Nephron (organoid): ENCODE data around the gene ARHGAP27.

ENCODE experiments used
- H3K27ac Mint-ChIP-seq, 3 experiments: 2 replicates each; pipeline ENCODE4 v1.8.0; 2020; ENCODE audit warnings: mixed read lengths in 3 of 3, mild to moderate bottlenecking in 2 of 3, moderate library complexity in 1 of 3
- H3K27me3 Mint-ChIP-seq: 2 replicates; pipeline ENCODE4 v1.8.0; 2021; ENCODE audit warnings: low read depth, mild to moderate bottlenecking, moderate library complexity, mixed read lengths
- H3K36me3 Mint-ChIP-seq: 2 replicates; pipeline ENCODE4 v1.8.0; 2020; ENCODE audit warnings: low read depth, mixed read lengths
- H3K4me1 Mint-ChIP-seq: 2 replicates; pipeline ENCODE4 v1.8.0; 2020; ENCODE audit warnings: mixed read lengths
- H3K4me3 Mint-ChIP-seq, 3 experiments: 2 replicates each; pipeline ENCODE4 v1.8.0; 2020; ENCODE audit warnings: mild to moderate bottlenecking in 3 of 3, mixed read lengths in 3 of 3, moderate library complexity in 2 of 3
- H3K9me3 Mint-ChIP-seq: 2 replicates; pipeline ENCODE4 v1.8.0; 2020; ENCODE audit warnings: mixed read lengths
- CTCF ChIP-seq, 3 experiments: fragments of 200-600 bp; sonication (generic); IDR thresholded peaks; one replicate each; pipeline ENCODE4 v1.5.0; 2021; ENCODE audit warnings: antibody characterized with exemption in 3 of 3; ENCODE audit not compliant: unreplicated experiment in 3 of 3

ARHGAP27 gene

GRCh38 chr17:45430738-45431530 lies 1.7 kb downstream of the ARHGAP27 start:
- H3K27ac Mint-ChIP-seq, result no peak overlapping the region
- no peak for TF ChIP-seq CTCF (IDR thresholded peaks at IDR 0.05; ENCODE audit: unreplicated experiment in 3 of 3)
- H3K36me3 Mint-ChIP-seq, result peaks cover 8% of the 10 kb centered on the region
- peaks cover 95% of the 10 kb centered on the region for H3K27me3 Mint-ChIP-seq
- H3K9me3 Mint-ChIP-seq, result no peaks in the 10 kb centered on the region
- peak overlapping the region; percentile 65 to 78 (median 77) for H3K4me3 Mint-ChIP-seq
- peaks cover 16% of the 10 kb centered on the region for H3K4me1 Mint-ChIP-seq

DNA sequence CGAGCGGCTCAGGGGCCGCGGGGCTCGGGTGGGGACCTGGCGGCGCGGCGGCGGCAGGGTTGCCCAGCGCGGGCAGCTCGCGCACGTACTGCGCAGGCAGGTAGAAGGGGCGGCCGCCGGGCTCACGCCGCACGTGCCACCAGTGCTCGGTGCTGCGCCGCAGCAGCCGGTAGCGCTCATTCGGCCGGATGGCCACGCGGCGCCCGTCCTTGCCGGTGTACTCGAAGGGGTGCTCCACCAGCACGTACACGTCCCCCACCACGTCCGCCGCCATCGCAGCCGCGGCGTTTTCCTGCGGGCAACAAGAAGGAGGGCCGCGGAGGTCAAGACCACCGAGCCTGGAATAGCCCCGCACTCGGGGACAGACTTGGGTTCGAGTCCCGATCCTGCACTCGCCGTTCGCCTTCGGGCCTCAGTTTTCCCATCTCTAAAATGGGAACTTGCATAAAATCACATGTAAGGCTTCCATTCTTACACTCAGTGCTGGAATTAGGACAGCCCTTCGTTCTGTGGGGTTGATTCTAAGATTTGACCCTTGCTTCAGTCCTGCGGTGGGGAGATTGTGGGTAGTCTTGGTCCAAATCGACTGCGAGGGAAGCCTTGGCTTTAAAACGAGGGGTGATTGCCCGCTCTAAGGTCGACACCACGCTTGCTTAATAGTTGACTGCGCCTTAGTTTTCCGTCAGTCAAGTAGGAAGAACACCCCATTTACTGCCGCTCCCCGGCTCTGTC lies 2.5 kb downstream of the ARHGAP27 start:
- H3K4me3 Mint-ChIP-seq, result peak overlapping the region; percentile 45 to 78 (median 77)
- no peak for TF ChIP-seq CTCF (IDR thresholded peaks at IDR 0.05; ENCODE audit: unreplicated experiment in 3 of 3)
- H3K27me3 Mint-ChIP-seq, result peaks cover 92% of the 10 kb centered on the region
- H3K36me3 Mint-ChIP-seq, result peaks cover under 1% of the 10 kb centered on the region
- no peak overlapping the region for H3K27ac Mint-ChIP-seq
- no peaks in the 10 kb centered on the region for H3K9me3 Mint-ChIP-seq
- H3K4me1 Mint-ChIP-seq, result peaks cover 16% of the 10 kb centered on the region

- Mint-ChIP-seq H3K27me3 (peaks cover 89% of the 10 kb centered on the region), H3K36me3 (no peaks in the 10 kb centered on the region), H3K4me1 (peaks cover 17% of the 10 kb centered on the region), H3K4me3 (peak overlapping the region; percentile 43 to 71 (median 62)), H3K9me3 (no peaks in the 10 kb centered on the region), H3K27ac (no peak overlapping the region)
- no peak for TF ChIP-seq CTCF (IDR thresholded peaks at IDR 0.05; ENCODE audit: unreplicated experiment in 3 of 3)
These were observed 3.2 kb downstream of the ARHGAP27 start for GRCh38 chr17:45429339-45430005.

GRCh38 chr17:45428931-45429338 lies 3.7 kb downstream of the ARHGAP27 start:
- Mint-ChIP-seq H3K9me3 (no peaks in the 10 kb centered on the region), H3K27ac (no peak overlapping the region), H3K27me3 (peaks cover 89% of the 10 kb centered on the region), H3K36me3 (no peaks in the 10 kb centered on the region), H3K4me3 (peak overlapping the region; percentile 43 to 71 (median 62)), H3K4me1 (peaks cover 21% of the 10 kb centered on the region)
- TF ChIP-seq CTCF (IDR thresholded peaks at IDR 0.05; ENCODE audit: unreplicated experiment in 3 of 3), result no peak

DNA sequence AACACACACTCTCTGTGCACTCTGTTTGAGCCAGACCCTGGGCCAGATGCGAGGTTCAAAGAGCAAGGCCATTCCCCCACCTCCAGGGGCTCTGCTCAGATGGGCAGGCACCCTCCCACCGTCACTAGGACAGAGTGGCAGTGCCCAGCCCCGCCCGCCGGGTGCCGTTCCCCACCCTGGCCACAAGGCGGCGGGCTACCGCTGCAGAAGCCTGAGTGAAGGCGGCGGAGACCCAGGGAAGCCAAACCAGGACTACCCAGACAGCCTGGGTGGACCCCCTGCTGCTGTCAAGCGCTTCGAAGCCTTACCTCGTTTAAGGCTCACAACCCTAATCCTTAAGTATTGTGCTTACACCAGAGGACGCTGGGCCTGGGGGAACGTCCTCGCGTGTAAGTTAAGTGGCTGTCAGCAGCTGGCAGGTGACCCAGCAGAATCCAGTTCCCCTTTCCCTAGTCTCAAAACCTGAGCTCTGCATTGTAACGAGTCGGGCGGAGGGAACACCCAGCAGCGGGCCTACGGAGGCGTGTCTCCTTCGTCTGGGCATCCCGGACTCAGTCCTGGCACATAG lies 4.5 kb downstream of the ARHGAP27 start:
- Mint-ChIP-seq H3K9me3 (no peaks in the 10 kb centered on the region), H3K4me3 (peak overlapping the region; percentile 56 to 68 (median 63)), H3K4me1 (peaks cover 21% of the 10 kb centered on the region), H3K27me3 (peaks cover 81% of the 10 kb centered on the region), H3K36me3 (no peaks in the 10 kb centered on the region), H3K27ac (no peak overlapping the region)
- TF ChIP-seq CTCF (IDR thresholded peaks at IDR 0.05; ENCODE audit: unreplicated experiment in 3 of 3), result peak; percentile 98 to 99 (median 98)
